OCI-LY3 (cell line): ENCODE measurements around the gene MFSD6.
A peak's percentile ranks its signal among the peaks of the same experiment; 100 is the strongest.

Experiments used
- H2AFZ ChIP-seq: fragments of 200-600, 300-600 bp; shearing (Covaris generic); 2 replicates; pipeline ENCODE4 v1.6.0; 2014; ENCODE audit warnings: antibody characterized with exemption, low read depth, low read length
- H3K27ac ChIP-seq: fragments of 200-600, 300-600 bp; sonication (generic); 2 replicates; pipeline ENCODE4 v1.5.1; 2014; ENCODE audit warnings: mild to moderate bottlenecking, low read length, moderate library complexity, mixed read lengths
- H3K27me3 ChIP-seq: fragments of 200-600, 300-600 bp; sonication (generic); 2 replicates; pipeline ENCODE4 v1.6.1; 2014; ENCODE audit warnings: low read depth, low read length, mixed read lengths
- H3K36me3 ChIP-seq: fragments of 200-600, 300-600 bp; sonication (generic); replicated peaks from 2 replicates; pipeline ENCODE3; 2014; ENCODE audit warnings: low read depth, low read length, mixed read lengths
- H3K4me1 ChIP-seq: fragments of 300-600, 200-600 bp; sonication (generic); 2 replicates; pipeline ENCODE4 v1.6.1; 2014; ENCODE audit warnings: low read length, mixed read lengths
- H3K4me2 ChIP-seq: fragments of 200-600, 300-600 bp; sonication (generic); 2 replicates; pipeline ENCODE4 v1.6.1; 2014; ENCODE audit warnings: low read length, mixed read lengths
- H3K4me3 ChIP-seq: fragments of 300-600, 200-600 bp; sonication (generic); 2 replicates; pipeline ENCODE4 v1.5.1; 2014; ENCODE audit warnings: antibody characterized with exemption, mild to moderate bottlenecking, low read length, moderate library complexity
- H3K79me2 ChIP-seq: fragments of 300-600, 200-600 bp; shearing (Covaris generic); 2 replicates; pipeline ENCODE4 v1.6.1; 2014; ENCODE audit warnings: mild to moderate bottlenecking, low read length, mixed read lengths
- H3K9ac ChIP-seq: fragments of 300-600, 200-600 bp; shearing (Covaris generic); 2 replicates; pipeline ENCODE4 v1.6.0; 2014; ENCODE audit warnings: mild to moderate bottlenecking, low read length, moderate library complexity
- H3K9me3 ChIP-seq: fragments of 200-600, 300-600 bp; shearing (Covaris generic); 2 replicates; pipeline ENCODE4 v1.6.1; 2014; ENCODE audit warnings: low read length, mixed read lengths; ENCODE audit not compliant: insufficient read depth
- H4K20me1 ChIP-seq: fragments of 200-600, 300-600 bp; sonication (generic); 2 replicates; pipeline ENCODE4 v1.6.1; 2016; ENCODE audit warnings: low read length, mixed read lengths; ENCODE audit not compliant: insufficient read depth
- EZH2phosphoT487 ChIP-seq: fragments of 200-600 bp; shearing (Covaris generic); IDR thresholded peaks from 2 replicates; pipeline ENCODE4 v1.6.1; 2018; ENCODE audit warnings: antibody characterized with exemption, mixed run types, low read depth
- TF ChIP-seq, protein P1 (sequence below): fragments of 200-600, 300-600 bp; sonication (generic); IDR thresholded peaks from 2 replicates; pipeline ENCODE4 v1.5.1; 2014; ENCODE audit warnings: antibody characterized with exemption, low read length, low read depth

Gene MFSD6

GRCh38 chr2:190378880-190379237 is 29.3 kb upstream of the MFSD6 start:
- Histone ChIP-seq H3K4me2 (no peak overlapping the region), H3K36me3 (no peaks in the 10 kb centered on the region), H3K27me3 (no peaks in the 10 kb centered on the region), H3K27ac (no peak overlapping the region), H3K4me1 (no peaks in the 10 kb centered on the region), H4K20me1 (no peaks in the 10 kb centered on the region), H3K9me3 (no peaks in the 10 kb centered on the region), H2AFZ (no peak overlapping the region), H3K4me3 (no peak overlapping the region), H3K9ac (no peak overlapping the region), H3K79me2 (no peaks in the 10 kb centered on the region)
- no peak for TF ChIP-seq EZH2phosphoT487
- TF ChIP-seq, protein P1, sequence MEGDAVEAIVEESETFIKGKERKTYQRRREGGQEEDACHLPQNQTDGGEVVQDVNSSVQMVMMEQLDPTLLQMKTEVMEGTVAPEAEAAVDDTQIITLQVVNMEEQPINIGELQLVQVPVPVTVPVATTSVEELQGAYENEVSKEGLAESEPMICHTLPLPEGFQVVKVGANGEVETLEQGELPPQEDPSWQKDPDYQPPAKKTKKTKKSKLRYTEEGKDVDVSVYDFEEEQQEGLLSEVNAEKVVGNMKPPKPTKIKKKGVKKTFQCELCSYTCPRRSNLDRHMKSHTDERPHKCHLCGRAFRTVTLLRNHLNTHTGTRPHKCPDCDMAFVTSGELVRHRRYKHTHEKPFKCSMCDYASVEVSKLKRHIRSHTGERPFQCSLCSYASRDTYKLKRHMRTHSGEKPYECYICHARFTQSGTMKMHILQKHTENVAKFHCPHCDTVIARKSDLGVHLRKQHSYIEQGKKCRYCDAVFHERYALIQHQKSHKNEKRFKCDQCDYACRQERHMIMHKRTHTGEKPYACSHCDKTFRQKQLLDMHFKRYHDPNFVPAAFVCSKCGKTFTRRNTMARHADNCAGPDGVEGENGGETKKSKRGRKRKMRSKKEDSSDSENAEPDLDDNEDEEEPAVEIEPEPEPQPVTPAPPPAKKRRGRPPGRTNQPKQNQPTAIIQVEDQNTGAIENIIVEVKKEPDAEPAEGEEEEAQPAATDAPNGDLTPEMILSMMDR: no peak

DNA sequence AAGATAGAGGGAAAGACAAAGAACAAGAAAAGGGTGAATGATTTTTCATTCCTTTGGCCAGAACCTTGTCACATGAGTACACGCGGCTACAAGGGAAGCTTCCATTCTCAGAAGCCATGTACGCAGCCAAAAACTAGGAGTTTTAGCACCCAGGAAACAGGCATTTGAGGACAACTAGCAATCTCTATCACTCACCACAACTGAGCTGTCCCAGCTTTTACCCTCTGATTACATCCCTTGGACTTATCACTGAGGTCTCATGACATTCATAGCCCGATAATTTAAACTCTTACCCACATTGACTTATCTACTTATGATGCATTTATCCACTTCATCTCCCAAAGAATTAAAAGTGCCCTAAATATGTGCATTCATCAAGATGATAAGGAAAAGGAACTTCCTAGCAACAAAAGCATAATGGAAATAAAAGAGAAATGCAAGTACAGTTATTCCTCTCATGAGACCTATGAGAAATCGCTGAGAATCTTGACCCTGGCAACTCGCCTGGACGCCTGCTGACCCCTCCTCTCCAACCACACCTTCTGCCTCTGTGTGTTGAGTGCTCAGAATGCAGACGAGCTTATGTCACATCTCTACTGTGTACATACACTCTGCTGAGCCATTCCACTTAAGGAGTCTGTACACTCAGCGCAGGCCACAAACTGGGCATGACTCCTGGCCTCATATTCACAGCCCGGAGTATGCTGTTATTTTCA is 28.7 kb upstream of the MFSD6 start:
- no peaks in the 10 kb centered on the region for H3K27me3 ChIP-seq
- TF ChIP-seq, protein P1: no peak
- no peak for TF ChIP-seq EZH2phosphoT487

GRCh38 chr2:190380962-190381412 is 27.2 kb upstream of the MFSD6 start:
- Histone ChIP-seq H4K20me1 (no peaks in the 10 kb centered on the region), H3K4me2 (no peak overlapping the region), H3K9ac (no peak overlapping the region), H3K27ac (no peak overlapping the region), H3K4me3 (no peak overlapping the region), H3K4me1 (no peaks in the 10 kb centered on the region), H3K36me3 (no peaks in the 10 kb centered on the region), H2AFZ (no peak overlapping the region), H3K27me3 (no peaks in the 10 kb centered on the region), H3K79me2 (no peaks in the 10 kb centered on the region), H3K9me3 (no peaks in the 10 kb centered on the region)
- TF ChIP-seq, protein P1: no peak
- TF ChIP-seq EZH2phosphoT487: no peak

More for the DNA sequence above, 28.7 kb upstream of the MFSD6 start:
- no peaks in the 10 kb centered on the region for H4K20me1 ChIP-seq
- H2AFZ ChIP-seq: no peak overlapping the region
- H3K79me2 ChIP-seq: no peaks in the 10 kb centered on the region
- no peak overlapping the region for H3K4me2 ChIP-seq
- no peak overlapping the region for H3K4me3 ChIP-seq
- no peaks in the 10 kb centered on the region for H3K4me1 ChIP-seq
- no peak overlapping the region for H3K27ac ChIP-seq
- H3K9ac ChIP-seq: no peak overlapping the region
- H3K36me3 ChIP-seq: no peaks in the 10 kb centered on the region
- no peaks in the 10 kb centered on the region for H3K9me3 ChIP-seq

- Histone ChIP-seq H2AFZ (no peak overlapping the region), H3K27ac (no peak overlapping the region), H3K36me3 (no peaks in the 10 kb centered on the region), H3K9me3 (no peaks in the 10 kb centered on the region), H3K27me3 (no peaks in the 10 kb centered on the region), H3K9ac (no peak overlapping the region), H3K4me2 (no peak overlapping the region), H4K20me1 (no peaks in the 10 kb centered on the region), H3K79me2 (no peaks in the 10 kb centered on the region), H3K4me3 (no peak overlapping the region), H3K4me1 (no peaks in the 10 kb centered on the region)
- TF ChIP-seq, protein P1: peak; percentile 84
- no peak for TF ChIP-seq EZH2phosphoT487
Observed at GRCh38 chr2:190382851-190383250, 25.3 kb upstream of the MFSD6 start.
